ENCODE data around the gene IRAK3.

IRAK3 gene

GRCh38 chr12:66159123-66159522 is 29.9 kb upstream of the IRAK3 start:
- ATAC-seq, result no peak
- TF ChIP-seq ZNF565 (CRISPR knock-in tag; conservative IDR thresholded peaks at IDR 0.05; ENCODE audit: low read depth) (no peak), ZFP30 (CRISPR knock-in tag; IDR thresholded peaks at IDR 0.05) (no peak), ISL1 (CRISPR knock-in tag; IDR thresholded peaks at IDR 0.05) (no peak), ZC3H10 (CRISPR knock-in tag; IDR thresholded peaks at IDR 0.05) (no peak), PATZ1 (CRISPR knock-in tag; IDR thresholded peaks at IDR 0.05; ENCODE audit: borderline replicate concordance) (no peak), TCF4 (CRISPR knock-in tag; IDR thresholded peaks at IDR 0.05; ENCODE audit: borderline replicate concordance) (no peak), CSDC2 (CRISPR knock-in tag; IDR thresholded peaks at IDR 0.05) (no peak), ARNTL (CRISPR knock-in tag; IDR thresholded peaks at IDR 0.05; ENCODE audit: borderline replicate concordance, low read depth) (no peak), POU6F1 (CRISPR knock-in tag; IDR thresholded peaks at IDR 0.05; ENCODE audit: borderline replicate concordance, low read depth) (no peak), CSRNP3 (CRISPR knock-in tag; IDR thresholded peaks at IDR 0.05) (no peak), ZNF8 (CRISPR knock-in tag; IDR thresholded peaks at IDR 0.05) (no peak), CREB5 (CRISPR knock-in tag; IDR thresholded peaks at IDR 0.05; ENCODE audit: low read depth) (no peak), TSHZ2 (CRISPR knock-in tag; IDR thresholded peaks at IDR 0.05) (no peak), ESRRG (CRISPR knock-in tag; IDR thresholded peaks at IDR 0.05) (no peak), OSR1 (CRISPR knock-in tag; IDR thresholded peaks at IDR 0.05) (no peak), GLIS3 (CRISPR knock-in tag; IDR thresholded peaks at IDR 0.05) (no peak)

- no peak for ATAC-seq
- TF ChIP-seq ZNF70 (CRISPR knock-in tag; IDR thresholded peaks at IDR 0.05), result no peak
- no peak for TF ChIP-seq TCF4 (CRISPR knock-in tag; IDR thresholded peaks at IDR 0.05; ENCODE audit: borderline replicate concordance)
- no peak for TF ChIP-seq OSR1 (CRISPR knock-in tag; IDR thresholded peaks at IDR 0.05)
- TF ChIP-seq RARB (CRISPR knock-in tag; IDR thresholded peaks at IDR 0.05), result no peak
- TF ChIP-seq CREB5 (CRISPR knock-in tag; IDR thresholded peaks at IDR 0.05; ENCODE audit: low read depth), result no peak
- TF ChIP-seq ZNF565 (CRISPR knock-in tag; conservative IDR thresholded peaks at IDR 0.05; ENCODE audit: low read depth), result no peak
- TF ChIP-seq SNAI2 (CRISPR knock-in tag; IDR thresholded peaks at IDR 0.05), result no peak
- no peak for TF ChIP-seq TOX (CRISPR knock-in tag; IDR thresholded peaks at IDR 0.05; ENCODE audit: borderline replicate concordance)
- no peak for TF ChIP-seq ZFP30 (CRISPR knock-in tag; IDR thresholded peaks at IDR 0.05)
- no peak for TF ChIP-seq TSHZ2 (CRISPR knock-in tag; IDR thresholded peaks at IDR 0.05)
- no peak for TF ChIP-seq GLIS3 (CRISPR knock-in tag; IDR thresholded peaks at IDR 0.05)
- no peak for TF ChIP-seq ISL1 (CRISPR knock-in tag; IDR thresholded peaks at IDR 0.05)
- no peak for TF ChIP-seq ARNTL (CRISPR knock-in tag; IDR thresholded peaks at IDR 0.05; ENCODE audit: borderline replicate concordance, low read depth)
- TF ChIP-seq ZFP3 (CRISPR knock-in tag; IDR thresholded peaks at IDR 0.05), result no peak
- TF ChIP-seq ZC3H10 (CRISPR knock-in tag; IDR thresholded peaks at IDR 0.05), result no peak
Measured at GRCh38 chr12:66160704-66161103, 28.3 kb upstream of the IRAK3 start.
